OCI-LY3 (cell line): ENCODE measurements around the gene TGFBR1.

Source experiments
- H2AFZ ChIP-seq: fragments of 200-600, 300-600 bp; shearing (Covaris generic); 2 replicates; pipeline ENCODE4 v1.6.0; 2014; ENCODE audit warnings: antibody characterized with exemption, low read depth, low read length
- H3K27ac ChIP-seq: fragments of 200-600, 300-600 bp; sonication (generic); 2 replicates; pipeline ENCODE4 v1.5.1; 2014; ENCODE audit warnings: mild to moderate bottlenecking, low read length, moderate library complexity, mixed read lengths
- H3K27me3 ChIP-seq: fragments of 200-600, 300-600 bp; sonication (generic); 2 replicates; pipeline ENCODE4 v1.6.1; 2014; ENCODE audit warnings: low read depth, low read length, mixed read lengths
- H3K36me3 ChIP-seq: fragments of 200-600, 300-600 bp; sonication (generic); replicated peaks from 2 replicates; pipeline ENCODE3; 2014; ENCODE audit warnings: low read depth, low read length, mixed read lengths
- H3K4me1 ChIP-seq: fragments of 300-600, 200-600 bp; sonication (generic); 2 replicates; pipeline ENCODE4 v1.6.1; 2014; ENCODE audit warnings: low read length, mixed read lengths
- H3K4me2 ChIP-seq: fragments of 200-600, 300-600 bp; sonication (generic); 2 replicates; pipeline ENCODE4 v1.6.1; 2014; ENCODE audit warnings: low read length, mixed read lengths
- H3K4me3 ChIP-seq: fragments of 300-600, 200-600 bp; sonication (generic); 2 replicates; pipeline ENCODE4 v1.5.1; 2014; ENCODE audit warnings: antibody characterized with exemption, mild to moderate bottlenecking, low read length, moderate library complexity
- H3K79me2 ChIP-seq: fragments of 300-600, 200-600 bp; shearing (Covaris generic); 2 replicates; pipeline ENCODE4 v1.6.1; 2014; ENCODE audit warnings: mild to moderate bottlenecking, low read length, mixed read lengths
- H3K9ac ChIP-seq: fragments of 300-600, 200-600 bp; shearing (Covaris generic); 2 replicates; pipeline ENCODE4 v1.6.0; 2014; ENCODE audit warnings: mild to moderate bottlenecking, low read length, moderate library complexity
- H3K9me3 ChIP-seq: fragments of 200-600, 300-600 bp; shearing (Covaris generic); 2 replicates; pipeline ENCODE4 v1.6.1; 2014; ENCODE audit warnings: low read length, mixed read lengths; ENCODE audit not compliant: insufficient read depth
- H4K20me1 ChIP-seq: fragments of 200-600, 300-600 bp; sonication (generic); 2 replicates; pipeline ENCODE4 v1.6.1; 2016; ENCODE audit warnings: low read length, mixed read lengths; ENCODE audit not compliant: insufficient read depth
- CTCF ChIP-seq: fragments of 200-600, 300-600 bp; sonication (generic); IDR thresholded peaks from 2 replicates; pipeline ENCODE4 v1.5.1; 2014; ENCODE audit warnings: antibody characterized with exemption, low read length, low read depth
- EZH2phosphoT487 ChIP-seq: fragments of 200-600 bp; shearing (Covaris generic); IDR thresholded peaks from 2 replicates; pipeline ENCODE4 v1.6.1; 2018; ENCODE audit warnings: antibody characterized with exemption, mixed run types, low read depth

TGFBR1 gene

GRCh38 chr9:99073347-99073746 lies 31.6 kb upstream of the TGFBR1 start:
- H3K9me3 ChIP-seq: no peaks in the 10 kb centered on the region

GRCh38 chr9:99073985-99074901 lies 30.7 kb upstream of the TGFBR1 start:
- Histone ChIP-seq H3K9ac (no peak overlapping the region), H3K4me2 (no peak overlapping the region), H3K4me1 (peaks cover 5% of the 10 kb centered on the region; the same call in 1 of the 2 replicates), H3K27me3 (no peaks in the 10 kb centered on the region), H3K9me3 (no peaks in the 10 kb centered on the region), H4K20me1 (no peaks in the 10 kb centered on the region), H2AFZ (no peak overlapping the region), H3K4me3 (no peak overlapping the region), H3K79me2 (no peaks in the 10 kb centered on the region), H3K36me3 (no peaks in the 10 kb centered on the region), H3K27ac (no peak overlapping the region)
- TF ChIP-seq EZH2phosphoT487: no peak
- no peak for TF ChIP-seq CTCF

More at GRCh38 chr9:99073347-99073746, 31.6 kb upstream of the TGFBR1 start:
- Histone ChIP-seq H3K4me3 (no peak overlapping the region), H3K9ac (no peak overlapping the region), H3K27ac (no peak overlapping the region), H3K36me3 (no peaks in the 10 kb centered on the region), H2AFZ (no peak overlapping the region), H3K4me2 (no peak overlapping the region), H3K79me2 (no peaks in the 10 kb centered on the region), H3K27me3 (no peaks in the 10 kb centered on the region), H3K4me1 (peaks cover 5% of the 10 kb centered on the region; the same call in 1 of the 2 replicates), H4K20me1 (no peaks in the 10 kb centered on the region)
- TF ChIP-seq CTCF (no peak), EZH2phosphoT487 (no peak)

- H3K27ac ChIP-seq: no peak overlapping the region
- H3K9ac ChIP-seq: no peak overlapping the region
- no peaks in the 10 kb centered on the region for H4K20me1 ChIP-seq
- H3K27me3 ChIP-seq: no peaks in the 10 kb centered on the region
- H3K79me2 ChIP-seq: no peaks in the 10 kb centered on the region
- H3K4me3 ChIP-seq: no peak overlapping the region
- no peak overlapping the region for H2AFZ ChIP-seq
- H3K4me2 ChIP-seq: no peak overlapping the region
- no peaks in the 10 kb centered on the region for H3K9me3 ChIP-seq
- TF ChIP-seq CTCF (no peak), EZH2phosphoT487 (no peak)
- H3K4me1 ChIP-seq: peaks cover 5% of the 10 kb centered on the region; the same call in 1 of the 2 replicates
- no peaks in the 10 kb centered on the region for H3K36me3 ChIP-seq
Measured at GRCh38 chr9:99074902-99075245, 30.0 kb upstream of the TGFBR1 start.

GRCh38 chr9:99075246-99075912 lies 29.5 kb upstream of the TGFBR1 start:
- H4K20me1 ChIP-seq: no peaks in the 10 kb centered on the region
- no peak overlapping the region for H3K4me2 ChIP-seq
- no peak for TF ChIP-seq CTCF
- no peak overlapping the region for H3K4me3 ChIP-seq
- peaks cover 5% of the 10 kb centered on the region; the same call in 1 of the 2 replicates for H3K4me1 ChIP-seq
- H3K27ac ChIP-seq: no peak overlapping the region
- H2AFZ ChIP-seq: no peak overlapping the region
- no peaks in the 10 kb centered on the region for H3K9me3 ChIP-seq
- H3K27me3 ChIP-seq: no peaks in the 10 kb centered on the region
- no peak overlapping the region for H3K9ac ChIP-seq
- H3K79me2 ChIP-seq: no peaks in the 10 kb centered on the region
- H3K36me3 ChIP-seq: no peaks in the 10 kb centered on the region
